ENCODE measurements around the gene PRCP. TPM values are rescaled to one million over a fixed set of nuclear protein-coding genes. Genes with fewer than 3 reads are reported as not detected.
"Not testable (repeated sequence)": the region's sequence is repeated elsewhere in the genome, so short reads cannot be mapped to it uniquely, and the experiment has no call there.

Gene PRCP
- 10 to 100 TPM; 12.5 to 56.9 (median 16.4) TPM for total RNA-seq

- H3K4me1 ChIP-seq: peaks cover 0 to 23% (median 7%) of the 10 kb centered on the region in 4 donors
- peak within 1 kb of the TSS; percentile 91 to 97 (median 94) for H3K27ac ChIP-seq
Observed at GRCh38 chr11:82900277-82901164, at the start of gene PRCP. PRCP (minus strand) TSS chr11:82900430; CDS start chr11:82900402, 28 bp downstream.

GRCh38 chr11:82949352-82949751, 49.1 kb upstream of the PRCP start:
- H3K36me3 ChIP-seq: no peaks in the 10 kb centered on the region
- no peaks in the 10 kb centered on the region for H3K9me3 ChIP-seq
- H3K27me3 ChIP-seq: no peaks in the 10 kb centered on the region
- no peaks in the 10 kb centered on the region for H3K4me1 ChIP-seq
- H3K4me3 ChIP-seq: no peak overlapping the region
- no peak for DNase-seq
- H3K27ac ChIP-seq: no peak overlapping the region
- TF ChIP-seq POLR2A (IDR thresholded peaks at IDR 0.05) (no peak), CTCF (IDR thresholded peaks at IDR 0.05) (no peak)

More at GRCh38 chr11:82900277-82901164, at the start of gene PRCP:
- no peaks in the 10 kb centered on the region for H3K9me3 ChIP-seq
- no peaks in the 10 kb centered on the region for H3K27me3 ChIP-seq
- no peaks in the 10 kb centered on the region for H3K36me3 ChIP-seq
- peak; percentile 47 to 65 for TF ChIP-seq POLR2A (IDR thresholded peaks at IDR 0.05)
- TF ChIP-seq CTCF (IDR thresholded peaks at IDR 0.05): peak in 1 of 6 experiments; percentile 7
- H3K4me3 ChIP-seq: peak within 1 kb of the TSS; percentile 56 to 90 (median 66)
- peak; percentile 94 to 98 (median 96) for DNase-seq

GRCh38 chr11:82945682-82946081, 45.5 kb upstream of the PRCP start:
- Histone ChIP-seq H3K27me3 (no peaks in the 10 kb centered on the region), H3K4me3 (no peak overlapping the region), H3K36me3 (no peaks in the 10 kb centered on the region), H3K4me1 (no peaks in the 10 kb centered on the region), H3K27ac (no peak overlapping the region), H3K9me3 (peaks cover 0 to 4% (median 0%) of the 10 kb centered on the region in 4 donors)
- no peak for DNase-seq
- TF ChIP-seq CTCF (IDR thresholded peaks at IDR 0.05) (no peak), POLR2A (IDR thresholded peaks at IDR 0.05) (no peak)

GRCh38 chr11:82945041-82945440, 44.8 kb upstream of the PRCP start:
- H3K27me3 ChIP-seq, H3K36me3 ChIP-seq, H3K9me3 ChIP-seq, H3K4me3 ChIP-seq, H3K27ac ChIP-seq, H3K4me1 ChIP-seq, DNase-seq: not testable (repeated sequence)

- H3K4me1 ChIP-seq: no peaks in the 10 kb centered on the region
- no peak overlapping the region for H3K27ac ChIP-seq
- TF ChIP-seq POLR2A (IDR thresholded peaks at IDR 0.05): no peak
- TF ChIP-seq CTCF (IDR thresholded peaks at IDR 0.05): no peak
- H3K27me3 ChIP-seq: no peaks in the 10 kb centered on the region
- H3K9me3 ChIP-seq: peaks cover 0 to 4% (median 0%) of the 10 kb centered on the region in 4 donors
- DNase-seq: no peak
- no peak overlapping the region for H3K4me3 ChIP-seq
- no peaks in the 10 kb centered on the region for H3K36me3 ChIP-seq
Observed at GRCh38 chr11:82944198-82944597, 44.0 kb upstream of the PRCP start.

GRCh38 chr11:82943430-82943829, 43.2 kb upstream of the PRCP start:
- not testable (repeated sequence) for H3K9me3 ChIP-seq, H3K27ac ChIP-seq, H3K4me3 ChIP-seq, H3K36me3 ChIP-seq, H3K4me1 ChIP-seq, DNase-seq, H3K27me3 ChIP-seq

Measured in Peyer's patch (tissue), 4 donors.